ENCODE measurements around the gene JUNB. TPM values are rescaled to one million over a fixed set of nuclear protein-coding genes. Genes with fewer than 3 reads are reported as not detected.

JUNB gene
- total and polyA plus RNA-seq, 2 of the 13 experiments (the other 11 are each of a cell fraction or from before 2014, with no cell fraction given) = 7.7 to 8.2 TPM

DNA sequence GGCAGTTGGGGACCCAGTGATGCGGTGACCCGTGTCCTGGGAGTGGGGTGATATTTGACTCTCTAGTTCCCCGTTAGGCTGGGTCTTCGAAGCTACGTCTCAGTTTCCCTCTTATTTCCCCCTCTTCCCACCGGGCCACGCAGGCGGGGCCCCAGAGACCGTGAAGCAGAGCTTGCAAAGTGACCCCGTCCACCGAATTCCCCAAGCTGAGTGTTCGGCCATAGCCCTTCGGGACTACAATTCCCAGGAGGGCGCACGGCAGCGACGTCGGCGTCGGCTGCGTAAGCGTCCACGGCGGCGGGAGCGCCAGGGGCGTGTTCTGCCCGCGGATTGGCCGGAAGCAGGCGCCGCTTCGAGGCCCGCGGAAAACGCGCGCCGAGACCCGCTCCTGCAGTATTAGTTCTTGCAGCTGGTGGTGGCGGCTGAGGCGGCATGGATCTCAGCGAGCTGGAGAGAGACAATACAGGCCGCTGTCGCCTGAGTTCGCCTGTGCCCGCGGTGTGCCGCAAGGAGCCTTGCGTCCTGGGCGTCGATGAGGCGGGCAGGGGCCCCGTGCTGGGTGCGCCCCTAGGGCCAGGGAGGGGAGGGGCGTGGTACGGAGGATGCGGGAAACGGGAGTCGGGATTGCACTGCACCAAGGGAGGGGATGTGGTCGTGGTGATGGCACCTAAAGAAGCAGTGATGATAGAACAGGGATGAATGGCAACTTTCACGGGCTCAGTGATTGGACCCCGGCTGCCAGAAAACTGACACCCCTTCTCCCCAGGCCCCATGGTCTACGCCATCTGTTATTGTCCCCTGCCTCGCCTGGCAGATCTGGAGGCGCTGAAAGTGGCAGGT is 15.2 kb downstream of the JUNB start, which contains the start of gene RNASEH2A (continued):
- peak; percentile 88; the same call in 1 of the 2 replicates for TF ChIP-seq ZNF136 (CRISPR knock-in tag; IDR thresholded peaks at IDR 0.05; ENCODE audit: low read depth)
- TF ChIP-seq GPN1 (CRISPR knock-in tag; IDR thresholded peaks at IDR 0.05; ENCODE audit: borderline replicate concordance) = no peak
- peak; percentile 46 for TF ChIP-seq FOXP4 (CRISPR knock-in tag; IDR thresholded peaks at IDR 0.05)
- peak; percentile 73; the same call in 1 of the 2 replicates for TF ChIP-seq ZNF563 (CRISPR knock-in tag; IDR thresholded peaks at IDR 0.05)
- TF ChIP-seq MAFF (IDR thresholded peaks at IDR 0.05; ENCODE audit: low read depth, low read length) = no peak
- TF ChIP-seq ARID2 (CRISPR knock-in tag; IDR thresholded peaks at IDR 0.05; ENCODE audit: borderline replicate concordance) = no peak
- TF ChIP-seq SNAPC2 (CRISPR knock-in tag; IDR thresholded peaks at IDR 0.05) = peak; percentile 46; the same call in 1 of the 2 replicates
- peak; percentile 67 to 86 for TF ChIP-seq POLR2A (IDR thresholded peaks at IDR 0.05; ENCODE audit: insufficient read depth in 1 of 2, low read depth in 2 of 2, low read length in 2 of 2)
- TF ChIP-seq REPIN1 (CRISPR knock-in tag; IDR thresholded peaks at IDR 0.05; ENCODE audit: borderline replicate concordance, low read depth) = peak; percentile 59; the same call in 1 of the 2 replicates
- 0 out of 2 replicates have a peak, but pooled peaks have one; percentile 22 for TF ChIP-seq HMG20B (CRISPR knock-in tag; conservative IDR thresholded peaks at IDR 0.05)
- TF ChIP-seq ZNF451 (CRISPR knock-in tag; IDR thresholded peaks at IDR 0.05) = peak; percentile 62; the same call in 1 of the 2 replicates
- TF ChIP-seq HCFC1 (IDR thresholded peaks at IDR 0.05; ENCODE audit: low read depth, low read length) = peak; percentile 93
- TF ChIP-seq ZBTB7A (CRISPR knock-in tag; IDR thresholded peaks at IDR 0.05) = no peak
- TF ChIP-seq RFXAP (CRISPR knock-in tag; IDR thresholded peaks at IDR 0.05; ENCODE audit: borderline replicate concordance) = peak; percentile 70
- TF ChIP-seq TFDP2 (CRISPR knock-in tag; IDR thresholded peaks at IDR 0.05) = peak; percentile 99
- TF ChIP-seq ZNF17 (CRISPR knock-in tag; IDR thresholded peaks at IDR 0.05) = no peak
- TF ChIP-seq, protein P1, sequence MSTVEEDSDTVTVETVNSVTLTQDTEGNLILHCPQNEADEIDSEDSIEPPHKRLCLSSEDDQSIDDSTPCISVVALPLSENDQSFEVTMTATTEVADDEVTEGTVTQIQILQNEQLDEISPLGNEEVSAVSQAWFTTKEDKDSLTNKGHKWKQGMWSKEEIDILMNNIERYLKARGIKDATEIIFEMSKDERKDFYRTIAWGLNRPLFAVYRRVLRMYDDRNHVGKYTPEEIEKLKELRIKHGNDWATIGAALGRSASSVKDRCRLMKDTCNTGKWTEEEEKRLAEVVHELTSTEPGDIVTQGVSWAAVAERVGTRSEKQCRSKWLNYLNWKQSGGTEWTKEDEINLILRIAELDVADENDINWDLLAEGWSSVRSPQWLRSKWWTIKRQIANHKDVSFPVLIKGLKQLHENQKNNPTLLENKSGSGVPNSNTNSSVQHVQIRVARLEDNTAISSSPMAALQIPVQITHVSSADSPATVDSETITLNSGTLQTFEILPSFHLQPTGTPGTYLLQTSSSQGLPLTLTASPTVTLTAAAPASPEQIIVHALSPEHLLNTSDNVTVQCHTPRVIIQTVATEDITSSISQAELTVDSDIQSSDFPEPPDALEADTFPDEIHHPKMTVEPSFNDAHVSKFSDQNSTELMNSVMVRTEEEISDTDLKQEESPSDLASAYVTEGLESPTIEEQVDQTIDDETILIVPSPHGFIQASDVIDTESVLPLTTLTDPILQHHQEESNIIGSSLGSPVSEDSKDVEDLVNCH (CRISPR knock-in tag; IDR thresholded peaks at IDR 0.05) = no peak
- 0 out of 2 replicates have a peak, but pooled peaks have one; percentile 18 for TF ChIP-seq ZNF335 (CRISPR knock-in tag; IDR thresholded peaks at IDR 0.05)
- TF ChIP-seq, protein P2, sequence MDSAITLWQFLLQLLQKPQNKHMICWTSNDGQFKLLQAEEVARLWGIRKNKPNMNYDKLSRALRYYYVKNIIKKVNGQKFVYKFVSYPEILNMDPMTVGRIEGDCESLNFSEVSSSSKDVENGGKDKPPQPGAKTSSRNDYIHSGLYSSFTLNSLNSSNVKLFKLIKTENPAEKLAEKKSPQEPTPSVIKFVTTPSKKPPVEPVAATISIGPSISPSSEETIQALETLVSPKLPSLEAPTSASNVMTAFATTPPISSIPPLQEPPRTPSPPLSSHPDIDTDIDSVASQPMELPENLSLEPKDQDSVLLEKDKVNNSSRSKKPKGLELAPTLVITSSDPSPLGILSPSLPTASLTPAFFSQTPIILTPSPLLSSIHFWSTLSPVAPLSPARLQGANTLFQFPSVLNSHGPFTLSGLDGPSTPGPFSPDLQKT (CRISPR knock-in tag; IDR thresholded peaks at IDR 0.05; ENCODE audit: borderline replicate concordance) = peak; percentile 64; the same call in 1 of the 2 replicates
- peak; percentile 43; the same call in 1 of the 2 replicates for TF ChIP-seq ZNF124 (CRISPR knock-in tag; IDR thresholded peaks at IDR 0.05)
- TF ChIP-seq EEA1 (CRISPR knock-in tag; IDR thresholded peaks at IDR 0.05; ENCODE audit: borderline replicate concordance) = peak; percentile 87; the same call in 1 of the 2 replicates
- no peak for TF ChIP-seq ZNF737 (CRISPR knock-in tag; IDR thresholded peaks at IDR 0.05; ENCODE audit: borderline replicate concordance)
- no peak for TF ChIP-seq SRSF9 (IDR thresholded peaks at IDR 0.05; ENCODE audit: borderline replicate concordance, insufficient read depth, low read depth, low read length, poor library complexity, severe bottlenecking)

Measured in HepG2 (cell line).